ENCODE data around the gene AHCY. TPM values are rescaled to one million over a fixed set of nuclear protein-coding genes. Genes with fewer than 3 reads are reported as not detected.

AHCY gene
- total RNA-seq (2022; extraction: Qiagen RNA extraction; ENCODE audit: low read depth) = 262 to 337 TPM (median 335 TPM) in 5 replicates

DNA sequence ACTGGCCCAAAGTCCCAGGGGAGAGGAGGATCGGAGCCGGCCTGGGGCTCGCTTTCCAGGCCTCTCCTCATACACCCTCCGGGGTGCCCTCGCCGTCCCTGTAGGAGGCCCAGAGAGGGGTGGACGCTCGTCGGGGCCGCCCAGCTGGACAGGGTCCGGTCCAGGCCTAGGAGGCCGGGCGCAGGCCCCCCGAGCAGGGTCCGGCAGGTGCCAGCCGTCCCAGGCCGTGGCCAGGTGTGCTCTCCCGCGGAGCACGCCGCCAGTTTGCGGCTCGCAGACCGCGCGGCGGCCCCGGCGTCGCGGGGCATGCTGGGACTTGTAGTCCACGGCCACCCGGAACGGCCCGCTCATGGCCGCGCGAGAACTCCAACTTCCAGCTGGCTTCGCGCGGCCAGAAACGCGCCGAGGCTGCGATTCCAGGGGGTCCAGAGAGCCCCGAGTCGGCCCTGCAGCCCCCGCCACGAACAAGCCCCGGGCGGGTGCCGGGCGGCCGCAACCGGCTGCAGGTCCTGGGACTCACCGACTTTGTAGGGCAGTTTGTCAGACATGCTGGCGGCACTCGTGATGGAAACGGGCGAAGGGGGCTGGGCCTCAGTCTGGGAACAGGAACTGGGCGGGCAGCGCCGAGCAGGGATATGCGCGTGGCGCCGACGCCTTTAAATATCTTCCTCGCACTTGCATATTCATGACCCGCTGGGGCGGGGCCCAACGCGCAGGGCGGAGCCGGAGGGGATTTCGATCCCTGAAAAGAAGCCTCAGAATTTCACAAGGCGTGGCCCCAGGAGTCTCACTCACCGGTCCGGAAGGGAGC lies at the start of gene AHCY:
Gene AHCY (minus strand): TSS at position 633 of the 811 bp plus-strand sequence. CDS start 85 bp downstream, at position 548.

GRCh38 chr20:34240693-34241615 lies 62.2 kb downstream of the AHCY start, which contains the start of gene ASIP:
Gene ASIP, plus strand, starts transcription at chr20:34241423. Its CDS starts 18,952 bp downstream, at chr20:34260375.

Other genes starting within 250 kb of the AHCY start
- 88.1 to 144 TPM (median 101 TPM) in 5 replicates for gene EIF2S2, start 191.1 kb downstream of the AHCY start, total RNA-seq (2022; extraction: Qiagen RNA extraction; ENCODE audit: low read depth)
- not detected in 5 replicates for gene ASIP, start 61.9 kb downstream of the AHCY start, total RNA-seq (2022; extraction: Qiagen RNA extraction; ENCODE audit: low read depth)
- gene ITCH, start 59.9 kb upstream of the AHCY start, total RNA-seq (2022; extraction: Qiagen RNA extraction; ENCODE audit: low read depth) = 21.0 to 37.2 TPM (median 35.2 TPM) in 5 replicates
- 220 to 260 TPM (median 236 TPM) in 5 replicates for gene DYNLRB1, start 213.1 kb upstream of the AHCY start, total RNA-seq (2022; extraction: Qiagen RNA extraction; ENCODE audit: low read depth)